Right ventricle myocardium superior (tissue), 1 donor: Measurements from ENCODE around the gene ATP13A5. TPM values are rescaled to one million over a fixed set of nuclear protein-coding genes. Genes with fewer than 3 reads are reported as not detected.

Experiments used
- ATAC-seq: fragments of 200-7000 bp; cut with Tn5 transposase; one replicate; pipeline ENCODE4 v1.9.1; 2020; ENCODE audit warnings: mild to moderate bottlenecking; ENCODE audit not compliant: poor library complexity
- DNase-seq: peaks from one replicate; pipeline ENCODE4 v3.0.0-alpha.2; 2020
- intact Hi-C: fragments of 100-400 bp; cut with DNase I; formaldehyde crosslinking; loops from one replicate; pipeline ENCODE4 v1.11.2; 2022
- total RNA-seq: library from RNA; stranded (reverse); fragmentation: NEBNext Ultra II Directional; extraction: Animal tissue kit (Norgen Biotek cat#: 25700); gene quantifications from one replicate; pipeline ENCODE4 v1.2.1, GENCODE V29; 2021
- donor health status: DM: no; HTN: yes; CAD: no; lungs with severe emphysema.

Gene ATP13A5
- total RNA-seq, 1 donor from 2014 or later: not detected

GRCh38 chr3:193347521-193348501, 30.7 kb downstream of the ATP13A5 start:
- ATAC-seq (no peak), DNase-seq (no peak)
- intact Hi-C loops: no loop called here

- intact Hi-C loops: no loop called here
- no peak for DNase-seq
- ATAC-seq: no peak
Measured at GRCh38 chr3:193346259-193346658, 32.3 kb downstream of the ATP13A5 start.

- no peak for DNase-seq
- ATAC-seq: no peak
- intact Hi-C loops: no loop called here
Measured at GRCh38 chr3:193345431-193345830, 33.1 kb downstream of the ATP13A5 start.

GRCh38 chr3:193344486-193344885, 34.1 kb downstream of the ATP13A5 start:
- ATAC-seq: no peak
- no peak for DNase-seq
- intact Hi-C loops: no loop called here

- intact Hi-C loops: no loop called here
- no peak for ATAC-seq
Measured at GRCh38 chr3:193343726-193344222, 34.8 kb downstream of the ATP13A5 start.

GRCh38 chr3:193342551-193342950, 36.0 kb downstream of the ATP13A5 start:
- no peak for ATAC-seq
- intact Hi-C loops: no loop called here
- no peak for DNase-seq

More at GRCh38 chr3:193343726-193344222, 34.8 kb downstream of the ATP13A5 start:
- DNase-seq: no peak

- no peak for DNase-seq
- intact Hi-C loops: no loop called here
- ATAC-seq: no peak
Measured at GRCh38 chr3:193335031-193335430, 43.5 kb downstream of the ATP13A5 start.

GRCh38 chr3:193333229-193333628, 45.3 kb downstream of the ATP13A5 start:
- intact Hi-C loops: no loop called here
- DNase-seq (no peak), ATAC-seq (no peak)

- ATAC-seq: no peak
- intact Hi-C loops: no loop called here
- no peak for DNase-seq
Measured at GRCh38 chr3:193330555-193331204, 47.9 kb downstream of the ATP13A5 start.

- DNase-seq (no peak), ATAC-seq (no peak)
- intact Hi-C loops: no loop called here
Measured at GRCh38 chr3:193317682-193318300, 60.8 kb downstream of the ATP13A5 start.

- ATAC-seq: no peak
- no peak for DNase-seq
- intact Hi-C loops: no loop called here
Measured at GRCh38 chr3:193314161-193314560, 64.4 kb downstream of the ATP13A5 start.

GRCh38 chr3:193313061-193313958, 65.2 kb downstream of the ATP13A5 start:
- intact Hi-C loops: no loop called here
- no peak for ATAC-seq
- no peak for DNase-seq

- intact Hi-C loops: no loop called here
- ATAC-seq (peak; percentile 88), DNase-seq (no peak)
Measured at GRCh38 chr3:193310914-193311723, 67.4 kb downstream of the ATP13A5 start.

- intact Hi-C loops: no loop called here
- DNase-seq: no peak
- ATAC-seq: no peak
Measured at GRCh38 chr3:193305356-193305755, 73.2 kb downstream of the ATP13A5 start.

- intact Hi-C loops: no loop called here
- ATAC-seq (no peak), DNase-seq (no peak)
Measured at GRCh38 chr3:193301433-193301832, 77.1 kb downstream of the ATP13A5 start.

GRCh38 chr3:193297421-193297820, 81.1 kb downstream of the ATP13A5 start:
- intact Hi-C loops: no loop called here
- DNase-seq (no peak), ATAC-seq (no peak)

- DNase-seq (no peak), ATAC-seq (no peak)
- intact Hi-C loops: no loop called here
Measured at GRCh38 chr3:193295985-193296384, 82.6 kb downstream of the ATP13A5 start.

GRCh38 chr3:193292386-193292785, 86.2 kb downstream of the ATP13A5 start:
- ATAC-seq: no peak

More at GRCh38 chr3:193292386-193292785, 86.2 kb downstream of the ATP13A5 start:
- no peak for DNase-seq
- intact Hi-C loops: no loop called here
